Measurements from ENCODE around the gene PLA2G2F.

Gene PLA2G2F

DNA sequence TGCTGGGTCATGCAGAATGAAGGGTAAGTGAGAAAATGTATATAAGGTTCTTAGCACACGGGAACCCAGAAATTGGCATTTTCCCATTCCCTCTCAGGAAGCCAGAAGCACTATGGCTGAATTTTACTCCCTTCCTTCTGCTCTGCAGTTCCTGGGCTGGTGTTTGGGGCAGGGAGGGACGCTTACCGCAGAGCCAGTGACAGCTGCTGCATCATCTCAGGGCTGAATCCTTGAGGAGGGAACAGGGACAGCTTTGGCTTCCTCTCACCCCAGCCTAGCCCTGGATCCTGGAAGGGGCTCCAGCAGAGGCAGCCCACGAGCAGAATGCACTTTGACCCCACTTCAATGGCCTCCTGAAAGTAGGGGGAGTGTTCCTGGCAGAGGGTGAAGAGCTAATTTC is 31.8 kb upstream of the PLA2G2F start:
- TF ChIP-seq CTCF (IDR thresholded peaks at IDR 0.05; ENCODE audit: insufficient read depth, low read depth, low read length, missing control alignments), result no peak
- H3K4me3 ChIP-seq (ENCODE audit: low read length), result no peak overlapping the region
- DNase-seq (ENCODE audit: low read depth), result no peak

DNA sequence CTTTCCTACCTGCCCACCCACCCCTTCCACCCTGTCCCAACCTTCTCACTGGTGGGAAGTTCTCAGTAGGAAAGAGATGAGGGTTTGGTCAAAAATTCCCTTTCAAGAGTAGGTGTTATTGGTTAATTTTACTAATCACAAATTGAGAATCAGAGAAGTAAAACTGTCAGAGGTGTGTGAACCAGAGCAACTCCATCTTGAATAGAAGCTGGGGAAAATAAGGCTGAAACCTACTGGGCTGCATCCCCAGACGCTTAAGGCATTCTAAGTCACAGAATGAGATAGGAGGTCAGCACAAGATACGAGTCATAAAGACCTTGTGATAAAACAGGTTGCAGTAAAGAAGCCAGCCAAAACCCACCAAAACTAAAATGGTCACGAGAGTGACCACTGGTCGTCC is 31.3 kb upstream of the PLA2G2F start:
- no peak for DNase-seq (ENCODE audit: low read depth)
- H3K4me3 ChIP-seq (ENCODE audit: low read length), result no peak overlapping the region
- no peak for TF ChIP-seq CTCF (IDR thresholded peaks at IDR 0.05; ENCODE audit: insufficient read depth, low read depth, low read length, missing control alignments)

DNA sequence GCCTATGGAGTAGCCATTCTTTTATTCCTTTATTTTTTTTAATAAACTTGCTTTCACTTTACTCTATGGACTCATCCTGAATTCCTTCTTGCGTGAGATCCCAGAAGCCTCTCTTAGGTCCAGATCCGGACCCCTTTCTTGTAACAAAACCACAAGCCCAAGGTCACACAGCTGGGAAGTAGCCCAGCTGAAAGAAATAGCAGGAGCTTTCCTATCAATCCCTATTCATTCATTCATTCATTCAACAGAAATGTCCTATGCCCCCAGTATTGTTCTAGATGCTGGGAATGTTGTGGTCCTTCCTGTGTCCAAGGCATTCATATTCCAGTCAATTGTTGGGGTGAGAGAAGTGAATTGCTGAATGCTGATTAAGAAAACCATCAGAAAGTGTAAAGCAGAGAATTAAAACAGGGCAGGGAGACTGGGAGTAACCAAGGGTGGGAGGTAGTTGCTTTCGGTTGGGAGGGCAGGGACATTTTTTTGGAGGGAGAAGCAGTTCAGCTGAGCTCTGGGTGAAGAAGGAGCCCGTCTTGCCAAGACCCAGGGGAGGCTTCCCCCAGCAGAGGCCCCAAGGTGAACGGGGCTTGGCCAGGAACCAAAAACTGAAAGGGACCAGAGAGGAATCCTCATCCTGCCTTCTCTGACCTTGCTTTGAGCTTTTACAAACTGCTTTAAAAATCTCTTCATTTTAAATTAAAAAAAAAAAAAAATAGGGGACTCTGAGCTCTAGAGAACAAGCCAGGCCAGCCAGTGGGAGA is 30.6 kb upstream of the PLA2G2F start:
- no peak for TF ChIP-seq CTCF (IDR thresholded peaks at IDR 0.05; ENCODE audit: insufficient read depth, low read depth, low read length, missing control alignments)
- no peak overlapping the region for H3K4me3 ChIP-seq (ENCODE audit: low read length)
- DNase-seq (ENCODE audit: low read depth), result no peak

DNA sequence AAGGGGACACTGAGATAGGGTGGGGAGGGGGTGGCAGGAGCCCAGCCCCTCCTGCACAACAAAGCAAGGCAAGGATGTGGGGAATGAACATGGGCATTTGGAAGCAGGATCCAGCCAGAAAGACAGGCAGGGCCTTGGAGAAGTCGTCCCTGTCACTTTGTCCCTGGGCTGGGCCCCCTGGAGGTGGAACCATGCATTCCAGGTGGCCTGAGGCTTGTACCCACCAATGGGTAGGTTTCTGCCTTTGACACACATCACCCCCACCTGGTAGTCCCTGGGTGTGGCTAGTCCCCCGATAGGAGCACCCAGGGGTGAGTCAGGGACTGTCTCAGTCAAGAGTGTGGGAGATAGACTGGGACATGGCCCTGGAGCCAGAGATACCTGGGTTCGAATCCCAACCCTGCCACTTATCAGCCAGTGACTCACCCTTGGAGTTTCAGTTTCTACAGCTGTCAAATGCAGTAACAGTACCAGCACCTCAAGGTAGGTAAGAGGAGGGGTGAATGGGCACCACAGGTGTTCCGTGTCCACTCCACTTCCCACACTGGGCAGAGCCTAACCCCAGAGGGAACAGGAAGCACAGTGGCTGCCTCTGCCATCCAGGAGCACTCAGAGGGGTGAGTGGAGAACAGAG is 29.8 kb upstream of the PLA2G2F start:
- DNase-seq (ENCODE audit: low read depth), result no peak
- H3K4me3 ChIP-seq (ENCODE audit: low read length), result no peak overlapping the region
- TF ChIP-seq CTCF (IDR thresholded peaks at IDR 0.05; ENCODE audit: insufficient read depth, low read depth, low read length, missing control alignments), result no peak

- no peak for TF ChIP-seq CTCF (IDR thresholded peaks at IDR 0.05; ENCODE audit: insufficient read depth, low read depth, low read length, missing control alignments)
- H3K4me3 ChIP-seq (ENCODE audit: low read length), result no peak overlapping the region
- peak; percentile 78 for DNase-seq (ENCODE audit: low read depth)
Observed at GRCh38 chr1:20110679-20111078, 28.4 kb upstream of the PLA2G2F start.

GRCh38 chr1:20111452-20111851 is 27.7 kb upstream of the PLA2G2F start:
- H3K4me3 ChIP-seq (ENCODE audit: low read length), result no peak overlapping the region
- no peak for DNase-seq (ENCODE audit: low read depth)
- no peak for TF ChIP-seq CTCF (IDR thresholded peaks at IDR 0.05; ENCODE audit: insufficient read depth, low read depth, low read length, missing control alignments)

All from epithelial cell of esophagus (primary cell).